MG63 (cell line): ENCODE data around the gene POU6F2. TPM values are rescaled to one million over a fixed set of nuclear protein-coding genes. Genes with fewer than 3 reads are reported as not detected.

Experiments used
- DNase-seq: peaks from one replicate; pipeline ENCODE4 v3.0.0-alpha.2; 2020
- H3K27me3 ChIP-seq: fragments of 250-450 bp; sonication (Bioruptor Pico); 2 replicates; pipeline ENCODE4 v1.5.1; 2020; ENCODE audit warnings: mild to moderate bottlenecking, moderate library complexity
- H3K36me3 ChIP-seq: fragments of 250-450 bp; sonication (Bioruptor Pico); 2 replicates; pipeline ENCODE4 v1.5.1; 2020; ENCODE audit warnings: mild to moderate bottlenecking, moderate library complexity
- H3K4me3 ChIP-seq: fragments of 250-450 bp; sonication (Bioruptor Pico); 2 replicates; pipeline ENCODE4 v1.5.1; 2020; ENCODE audit warnings: mild to moderate bottlenecking, moderate library complexity
- H3K9me3 ChIP-seq: fragments of 250-450 bp; sonication (Bioruptor Pico); 2 replicates; pipeline ENCODE4 v1.5.1; 2020; ENCODE audit warnings: mild to moderate bottlenecking, moderate library complexity
- total RNA-seq: library from RNA; depleted of rRNA; stranded (reverse); fragments of >200 nt; shearing (Covaris generic); gene quantifications from 2 replicates; pipeline ENCODE4 v1.2.3, GENCODE V29; 2014; ENCODE audit warnings: low replicate concordance

Gene POU6F2
- total RNA-seq, 1 experiment from 2014 or later = not detected

GRCh38 chr7:39384386-39384785 is 406.7 kb downstream of the POU6F2 start:
- no peaks in the 10 kb centered on the region for H3K36me3 ChIP-seq
- no peaks in the 10 kb centered on the region; the same call in 1 of the 2 replicates for H3K27me3 ChIP-seq
- no peak overlapping the region for H3K4me3 ChIP-seq
- H3K9me3 ChIP-seq = no peaks in the 10 kb centered on the region
- DNase-seq = no peak

- Histone ChIP-seq H3K9me3 (no peaks in the 10 kb centered on the region), H3K27me3 (no peaks in the 10 kb centered on the region; the same call in 1 of the 2 replicates), H3K36me3 (no peaks in the 10 kb centered on the region), H3K4me3 (no peak overlapping the region)
- DNase-seq = no peak
Observed at GRCh38 chr7:39386718-39387117, 409.0 kb downstream of the POU6F2 start.

GRCh38 chr7:39392151-39392550 is 414.4 kb downstream of the POU6F2 start:
- Histone ChIP-seq H3K4me3 (no peak overlapping the region), H3K36me3 (no peaks in the 10 kb centered on the region), H3K27me3 (no peaks in the 10 kb centered on the region; the same call in 1 of the 2 replicates), H3K9me3 (no peaks in the 10 kb centered on the region)
- no peak for DNase-seq

GRCh38 chr7:39394105-39394680 is 416.5 kb downstream of the POU6F2 start:
- Histone ChIP-seq H3K36me3 (no peaks in the 10 kb centered on the region), H3K27me3 (no peaks in the 10 kb centered on the region; the same call in 1 of the 2 replicates), H3K4me3 (no peak overlapping the region), H3K9me3 (no peaks in the 10 kb centered on the region)
- no peak for DNase-seq

- H3K36me3 ChIP-seq = no peaks in the 10 kb centered on the region
- no peak overlapping the region for H3K4me3 ChIP-seq
- DNase-seq = no peak
- no peaks in the 10 kb centered on the region for H3K27me3 ChIP-seq
- H3K9me3 ChIP-seq = no peaks in the 10 kb centered on the region
Observed at GRCh38 chr7:39399458-39399857, 421.7 kb downstream of the POU6F2 start.

- H3K4me3 ChIP-seq = no peak overlapping the region
- H3K27me3 ChIP-seq = no peaks in the 10 kb centered on the region
- no peaks in the 10 kb centered on the region for H3K36me3 ChIP-seq
- no peak for DNase-seq
- H3K9me3 ChIP-seq = no peaks in the 10 kb centered on the region
Observed at GRCh38 chr7:39399986-39400385, 422.3 kb downstream of the POU6F2 start.

GRCh38 chr7:39400836-39401235 is 423.1 kb downstream of the POU6F2 start:
- no peak for DNase-seq
- no peaks in the 10 kb centered on the region for H3K36me3 ChIP-seq

GRCh38 chr7:39402034-39402433 is 424.3 kb downstream of the POU6F2 start:
- Histone ChIP-seq H3K9me3 (no peaks in the 10 kb centered on the region), H3K4me3 (no peak overlapping the region), H3K36me3 (no peaks in the 10 kb centered on the region), H3K27me3 (no peaks in the 10 kb centered on the region)
- no peak for DNase-seq

More at GRCh38 chr7:39400836-39401235, 423.1 kb downstream of the POU6F2 start:
- H3K9me3 ChIP-seq = no peaks in the 10 kb centered on the region
- H3K27me3 ChIP-seq = no peaks in the 10 kb centered on the region
- no peak overlapping the region for H3K4me3 ChIP-seq

GRCh38 chr7:39404907-39405306 is 427.2 kb downstream of the POU6F2 start:
- DNase-seq = no peak
- Histone ChIP-seq H3K36me3 (no peaks in the 10 kb centered on the region), H3K4me3 (no peak overlapping the region), H3K9me3 (no peaks in the 10 kb centered on the region), H3K27me3 (no peaks in the 10 kb centered on the region)

GRCh38 chr7:39405581-39405980 is 427.9 kb downstream of the POU6F2 start:
- Histone ChIP-seq H3K4me3 (no peak overlapping the region), H3K36me3 (no peaks in the 10 kb centered on the region), H3K9me3 (no peaks in the 10 kb centered on the region), H3K27me3 (no peaks in the 10 kb centered on the region)
- DNase-seq = no peak

- no peaks in the 10 kb centered on the region for H3K9me3 ChIP-seq
- H3K36me3 ChIP-seq = no peaks in the 10 kb centered on the region
- no peaks in the 10 kb centered on the region for H3K27me3 ChIP-seq
- H3K4me3 ChIP-seq = no peak overlapping the region
- DNase-seq = no peak
Observed at GRCh38 chr7:39406467-39406866, 428.8 kb downstream of the POU6F2 start.

- H3K9me3 ChIP-seq = no peaks in the 10 kb centered on the region
- DNase-seq = no peak
- no peak overlapping the region for H3K4me3 ChIP-seq
- H3K36me3 ChIP-seq = no peaks in the 10 kb centered on the region
- no peaks in the 10 kb centered on the region for H3K27me3 ChIP-seq
Observed at GRCh38 chr7:39407137-39407536, 429.4 kb downstream of the POU6F2 start.

GRCh38 chr7:39407723-39408122 is 430.0 kb downstream of the POU6F2 start:
- no peak for DNase-seq
- Histone ChIP-seq H3K9me3 (no peaks in the 10 kb centered on the region), H3K36me3 (no peaks in the 10 kb centered on the region), H3K4me3 (no peak overlapping the region), H3K27me3 (no peaks in the 10 kb centered on the region)

GRCh38 chr7:39408906-39409305 is 431.2 kb downstream of the POU6F2 start:
- Histone ChIP-seq H3K27me3 (no peaks in the 10 kb centered on the region), H3K4me3 (no peak overlapping the region), H3K9me3 (no peaks in the 10 kb centered on the region), H3K36me3 (no peaks in the 10 kb centered on the region)
- no peak for DNase-seq

GRCh38 chr7:39410582-39410981 is 432.9 kb downstream of the POU6F2 start:
- Histone ChIP-seq H3K9me3 (no peaks in the 10 kb centered on the region), H3K36me3 (no peaks in the 10 kb centered on the region), H3K27me3 (no peaks in the 10 kb centered on the region), H3K4me3 (no peak overlapping the region)
- DNase-seq = no peak

GRCh38 chr7:39413636-39414223 is 436.0 kb downstream of the POU6F2 start:
- Histone ChIP-seq H3K4me3 (peak overlapping the region; percentile 58), H3K36me3 (no peaks in the 10 kb centered on the region), H3K27me3 (no peaks in the 10 kb centered on the region), H3K9me3 (no peaks in the 10 kb centered on the region)
- no peak for DNase-seq

- Histone ChIP-seq H3K36me3 (no peaks in the 10 kb centered on the region), H3K27me3 (no peaks in the 10 kb centered on the region), H3K9me3 (no peaks in the 10 kb centered on the region), H3K4me3 (peak overlapping the region; percentile 58)
- DNase-seq = peak; percentile 75
Observed at GRCh38 chr7:39414224-39415035, 436.7 kb downstream of the POU6F2 start.
